Kidney (tissue), 14 donors: ENCODE measurements around the gene STX1B. TPM values are rescaled to one million over a fixed set of nuclear protein-coding genes. Genes with fewer than 3 reads are reported as not detected.
A peak's percentile ranks its signal among the peaks of the same experiment; 100 is the strongest.

Experiments used
- DNase-seq, 5 donors: peaks; one replicate each; pipeline ENCODE4 v3.0.0-alpha.2; 2013 to 2020
- FAIRE-seq: peaks from 2 replicates; lab custom pipeline; 2012; peaks lifted over from hg19 to GRCh38; lab: Jason Lieb, UNC
- H3K27ac ChIP-seq, 2 donors: one replicate each; pipeline ENCODE4 v1.7.0; 2013; ENCODE audit warnings: low read depth in 2 of 2, low read length in 2 of 2, inconsistent platforms in 1 of 2
- H3K27me3 ChIP-seq: one replicate; pipeline ENCODE4 v1.7.1; 2013; ENCODE audit warnings: low read length, inconsistent platforms; ENCODE audit not compliant: control insufficient read depth, insufficient read depth
- H3K36me3 ChIP-seq, 3 donors: one replicate each; pipeline versions ENCODE4 v1.7.0 to v1.7.1; 2013; ENCODE audit warnings: low read length in 3 of 3, control low read depth in 1 of 3, inconsistent platforms in 1 of 3; ENCODE audit not compliant: insufficient read depth in 3 of 3, control insufficient read depth in 2 of 3
- H3K4me1 ChIP-seq, 3 donors: one replicate each; pipeline versions ENCODE4 v1.7.0 to v1.7.1; 2013; ENCODE audit warnings: low read length in 3 of 3, inconsistent platforms in 1 of 3, low read depth in 1 of 3; ENCODE audit not compliant: control insufficient read depth in 2 of 3, insufficient read depth in 2 of 3
- H3K4me3 ChIP-seq, 3 donors: one replicate each; pipeline versions ENCODE4 v1.7.0 to v1.8.1; 2013; ENCODE audit warnings: low read length in 3 of 3, control low read depth in 1 of 3, inconsistent platforms in 1 of 3
- H3K9ac ChIP-seq, 3 donors: one replicate each; pipeline versions ENCODE4 v1.7.0 to v1.7.1; 2013; ENCODE audit warnings: low read length in 3 of 3, control low read depth in 1 of 3, inconsistent platforms in 1 of 3
- H3K9me3 ChIP-seq, 3 donors: one replicate each; pipeline versions ENCODE4 v1.7.0 to v1.7.1; 2013; ENCODE audit warnings: low read length in 3 of 3, control low read depth in 1 of 3, inconsistent platforms in 1 of 3; ENCODE audit not compliant: control insufficient read depth in 2 of 3, insufficient read depth in 1 of 3
- CTCF ChIP-seq: IDR thresholded peaks from 3 replicates; pipeline ENCODE4 v1.5.1; 2012; ENCODE audit warnings: mild to moderate bottlenecking, moderate library complexity, borderline replicate concordance; ENCODE audit not compliant: insufficient read depth; ENCODE audit errors: extremely low read depth
- intact Hi-C: fragments of 100-400 bp; cut with DNase I; formaldehyde crosslinking; loops from one replicate; pipeline ENCODE4 v1.11.1; 2022
- polyA plus RNA-seq: library from polyadenylated mRNA; stranded (reverse); fragments of 350-450 nt; fragmentation: Illumina TruSeq; extraction: RNeasy Lipid Tissue Mini Kit (QIAGEN cat#74804); gene quantifications from one replicate; pipeline ENCODE4 v1.2.3, GENCODE V29; 2014; ENCODE audit warnings: low read depth, low replicate concordance; ENCODE audit not compliant: insufficient read depth
- total RNA-seq: library from RNA; stranded (reverse); fragmentation: NEBNext Ultra II Directional; extraction: Animal tissue kit (Norgen Biotek cat#: 25700); gene quantifications from one replicate; pipeline ENCODE4 v1.2.1, GENCODE V29; 2021
- donor health status: control.
- donor health status: control.
- donor health status: control.
- donor health status: control.
- donor health status: control.
- donor health status: DM: yes; HTN: yes; CAD: no.
- donor health status: Normal renal cell carcinoma (clear cell type).

The STX1B gene
- total and polyA plus RNA-seq, 2 donors from 2014 or later = 0.22 to 1.7 TPM

GRCh38 chr16:30984669-30985400 lies 25.6 kb downstream of the STX1B start, which contains the start of gene HSD3B7:
Gene HSD3B7, plus strand, starts transcription at chr16:30985207. Its CDS starts 452 bp downstream, at chr16:30985659.
- FAIRE-seq = no peak
- peak; percentile 86 for TF ChIP-seq CTCF
- no peaks in the 10 kb centered on the region for H3K9me3 ChIP-seq
- peak; percentile 85 to 96 (median 90) for DNase-seq
- H3K27ac ChIP-seq = peak within 1 kb of the TSS; percentile 43 to 69
- peaks cover 0 to 16% (median 4%) of the 10 kb centered on the region in 3 donors for H3K36me3 ChIP-seq
- H3K4me1 ChIP-seq = peaks cover 0 to 9% (median 5%) of the 10 kb centered on the region in 3 donors
- peak within 1 kb of the TSS; percentile 26 to 73 (median 60) for H3K9ac ChIP-seq
- intact Hi-C loops = loop anchor here (10.0 kb wide), 1 partner anchor 460 kb away; the partner anchor contains the start of gene ZNF843
- H3K4me3 ChIP-seq = peak within 1 kb of the TSS; percentile 44 to 70 (median 63)
- H3K27me3 ChIP-seq = no peaks in the 10 kb centered on the region

- no peak for TF ChIP-seq CTCF
These were observed 26.4 kb downstream of the STX1B start for GRCh38 chr16:30983898-30984610.

GRCh38 chr16:30983289-30983889 lies 27.0 kb downstream of the STX1B start:
- no peaks in the 10 kb centered on the region for H3K9me3 ChIP-seq
- H3K27ac ChIP-seq = no peak overlapping the region
- H3K9ac ChIP-seq = no peak overlapping the region
- no peaks in the 10 kb centered on the region for H3K27me3 ChIP-seq
- TF ChIP-seq CTCF = no peak
- FAIRE-seq = no peak
- intact Hi-C loops = loop anchor here (10.0 kb wide), 1 partner anchor 461 kb away; the partner anchor contains the start of gene ZNF843
- no peak for DNase-seq
- H3K4me3 ChIP-seq = no peak overlapping the region
- peaks cover 0 to 16% (median 4%) of the 10 kb centered on the region in 3 donors for H3K36me3 ChIP-seq
- H3K4me1 ChIP-seq = peaks cover 0 to 9% (median 5%) of the 10 kb centered on the region in 3 donors

More at GRCh38 chr16:30983898-30984610, 26.4 kb downstream of the STX1B start:
- H3K4me3 ChIP-seq = no peak overlapping the region
- no peak overlapping the region for H3K27ac ChIP-seq
- peaks cover 0 to 9% (median 5%) of the 10 kb centered on the region in 3 donors for H3K4me1 ChIP-seq
- no peaks in the 10 kb centered on the region for H3K9me3 ChIP-seq
- FAIRE-seq (no peak), DNase-seq (no peak)
- no peaks in the 10 kb centered on the region for H3K27me3 ChIP-seq
- H3K9ac ChIP-seq = no peak overlapping the region
- intact Hi-C loops = loop anchor here (10.0 kb wide), 1 partner anchor 461 kb away; the partner anchor contains the start of gene ZNF843
- H3K36me3 ChIP-seq = peaks cover 0 to 16% (median 4%) of the 10 kb centered on the region in 3 donors
